ENCODE results near the gene AFTPH. TPM values are rescaled to one million over a fixed set of nuclear protein-coding genes. Genes with fewer than 3 reads are reported as not detected.

The AFTPH gene
- total RNA-seq, 1 donor from 2014 or later = 32.2 TPM

DNA sequence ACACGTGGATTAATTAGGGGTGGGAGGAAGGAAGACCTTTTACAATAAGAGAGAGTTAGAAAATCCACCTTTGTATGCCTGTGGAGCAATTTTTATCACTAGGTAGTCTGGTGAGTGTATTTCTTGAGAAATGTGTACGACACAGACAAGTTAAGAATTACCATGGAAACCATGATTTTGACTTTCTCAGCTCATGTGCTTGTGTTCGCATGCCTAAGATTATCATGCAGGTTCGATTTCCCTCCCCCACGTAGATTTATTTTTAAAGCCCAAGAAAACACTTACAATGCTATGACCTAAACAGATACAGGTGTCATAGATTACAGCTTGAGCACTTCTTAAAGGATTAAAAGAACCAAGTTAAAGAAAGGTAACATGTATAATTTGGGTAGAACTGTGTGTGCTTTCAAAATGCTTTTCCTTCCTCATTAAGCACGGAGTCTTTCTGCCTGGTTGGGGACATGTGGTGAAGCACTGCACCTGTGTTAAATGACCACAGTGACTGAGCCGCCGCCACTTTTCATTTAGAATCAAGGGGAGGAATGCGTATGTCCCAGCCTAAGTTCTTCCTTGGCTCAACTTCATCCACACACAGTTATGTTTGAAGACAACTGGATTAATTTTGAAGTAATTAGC lies 113.0 kb downstream of the AFTPH start:
- Mint-ChIP-seq H3K9me3 (no peaks in the 10 kb centered on the region), H3K4me3 (no peak overlapping the region), H3K27ac (peak overlapping the region; percentile 10), H3K27me3 (ENCODE audit: insufficient read depth, low read depth) (peaks cover 6% of the 10 kb centered on the region), H3K36me3 (peaks cover 24% of the 10 kb centered on the region), H3K4me1 (peaks cover 84% of the 10 kb centered on the region)
- Histone ChIP-seq H3F3A (ENCODE audit: low read depth) (no peaks in the 10 kb centered on the region), H3K4me2 (no peak overlapping the region), H3K4me1 (peaks cover 67% of the 10 kb centered on the region), H2AFZ (replicated peaks) (no peak overlapping the region), H3K36me3 (peaks cover 5% of the 10 kb centered on the region), H3K9ac (no peak overlapping the region), H3K9me3 (ENCODE audit: low read depth) (no peaks in the 10 kb centered on the region), H3K27ac (no peak overlapping the region), H3K27me3 (no peaks in the 10 kb centered on the region), H3K4me3 (no peak overlapping the region), H3K79me2 (ENCODE audit: low read depth) (peaks cover 71% of the 10 kb centered on the region), H4K20me1 (ENCODE audit: low read depth) (peaks cover 66% of the 10 kb centered on the region)
- DNase-seq (ENCODE audit: low spot score) = no peak
- no peak for TF ChIP-seq EZH2phosphoT487 (IDR thresholded peaks at IDR 0.05)
- no peak for TF ChIP-seq CTCF (IDR thresholded peaks at IDR 0.05)
- no peak for TF ChIP-seq EZH2 (IDR thresholded peaks at IDR 0.05)

- Mint-ChIP-seq H3K4me3 (no peak overlapping the region), H3K9me3 (no peaks in the 10 kb centered on the region), H3K4me1 (peaks cover 86% of the 10 kb centered on the region), H3K27ac (peak overlapping the region; percentile 67), H3K27me3 (ENCODE audit: insufficient read depth, low read depth) (peaks cover 8% of the 10 kb centered on the region), H3K36me3 (peaks cover 24% of the 10 kb centered on the region)
- Histone ChIP-seq H3K4me2 (no peak overlapping the region), H3K79me2 (ENCODE audit: low read depth) (peaks cover 77% of the 10 kb centered on the region), H3K27me3 (no peaks in the 10 kb centered on the region), H4K20me1 (ENCODE audit: low read depth) (peaks cover 74% of the 10 kb centered on the region), H3K4me1 (peaks cover 67% of the 10 kb centered on the region), H3K36me3 (peaks cover 5% of the 10 kb centered on the region), H3K9me3 (ENCODE audit: low read depth) (no peaks in the 10 kb centered on the region), H3K4me3 (no peak overlapping the region), H3F3A (ENCODE audit: low read depth) (no peaks in the 10 kb centered on the region), H3K27ac (no peak overlapping the region), H2AFZ (replicated peaks) (no peak overlapping the region), H3K9ac (no peak overlapping the region)
- DNase-seq (ENCODE audit: low spot score) = no peak
- TF ChIP-seq EZH2 (IDR thresholded peaks at IDR 0.05) (no peak), CTCF (IDR thresholded peaks at IDR 0.05) (no peak), EZH2phosphoT487 (IDR thresholded peaks at IDR 0.05) (no peak)
These were observed 113.8 kb downstream of the AFTPH start for GRCh38 chr2:64637931-64638330.

DNA sequence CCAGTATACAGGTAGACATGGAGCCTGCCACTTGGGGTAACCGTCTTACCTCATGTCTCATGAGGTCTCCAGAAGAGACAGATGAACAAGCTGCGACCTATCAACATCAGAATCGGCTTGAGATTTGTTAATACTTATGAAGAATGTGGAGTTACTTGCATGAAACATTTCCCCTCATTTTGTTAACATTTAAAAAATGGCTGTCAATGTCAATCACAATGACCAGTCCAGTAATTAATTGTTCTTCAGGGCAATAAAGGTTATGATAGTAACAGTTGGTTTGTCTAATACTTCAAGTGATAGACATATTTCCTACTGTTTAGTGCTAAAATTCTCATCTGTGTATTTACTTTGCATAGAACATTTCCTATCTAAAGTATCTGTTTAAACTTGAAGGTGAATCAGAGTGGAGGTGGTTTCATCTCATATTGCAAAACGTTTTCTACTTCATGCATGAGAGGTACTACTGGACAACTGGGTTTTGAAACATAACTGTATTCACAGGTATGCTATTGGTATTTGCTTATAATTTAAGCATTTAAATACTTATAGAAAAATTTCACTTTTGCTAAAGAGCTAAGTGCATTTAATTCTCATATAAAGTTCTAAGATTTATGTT lies 114.5 kb downstream of the AFTPH start:
- Histone ChIP-seq H4K20me1 (ENCODE audit: low read depth) (peaks cover 73% of the 10 kb centered on the region), H3F3A (ENCODE audit: low read depth) (no peaks in the 10 kb centered on the region), H3K27me3 (no peaks in the 10 kb centered on the region), H3K36me3 (peaks cover 5% of the 10 kb centered on the region), H3K9ac (no peak overlapping the region), H3K79me2 (ENCODE audit: low read depth) (peaks cover 77% of the 10 kb centered on the region), H3K27ac (no peak overlapping the region), H3K4me1 (peaks cover 65% of the 10 kb centered on the region), H3K4me2 (no peak overlapping the region), H3K4me3 (no peak overlapping the region), H3K9me3 (ENCODE audit: low read depth) (no peaks in the 10 kb centered on the region), H2AFZ (replicated peaks) (no peak overlapping the region)
- no peak for DNase-seq (ENCODE audit: low spot score)
- peaks cover 23% of the 10 kb centered on the region for H3K36me3 Mint-ChIP-seq
- peaks cover 8% of the 10 kb centered on the region for H3K27me3 Mint-ChIP-seq (ENCODE audit: insufficient read depth, low read depth)
- no peak overlapping the region for H3K27ac Mint-ChIP-seq
- TF ChIP-seq CTCF (IDR thresholded peaks at IDR 0.05) (no peak), EZH2 (IDR thresholded peaks at IDR 0.05) (no peak), EZH2phosphoT487 (IDR thresholded peaks at IDR 0.05) (no peak)
- peaks cover 86% of the 10 kb centered on the region for H3K4me1 Mint-ChIP-seq
- H3K4me3 Mint-ChIP-seq = no peak overlapping the region
- H3K9me3 Mint-ChIP-seq = no peaks in the 10 kb centered on the region
